OCI-LY1 (cell line): ENCODE results near the gene GPBAR1.

Experiments used
- H2AFZ ChIP-seq: fragments of 200-600 bp; sonication (generic), shearing (Covaris generic); 2 replicates; pipeline ENCODE4 v1.6.0; 2014; ENCODE audit warnings: antibody characterized with exemption, mild to moderate bottlenecking, low read length
- H3F3A ChIP-seq: fragments of 200-600 bp; sonication (generic), shearing (Covaris generic); 2 replicates; pipeline ENCODE4 v1.6.0; 2014; ENCODE audit warnings: mild to moderate bottlenecking, antibody characterized with exemption, low read length, moderate library complexity; ENCODE audit not compliant: insufficient read depth
- H3K27ac ChIP-seq: fragments of 200-600 bp; sonication (generic); 2 replicates; pipeline ENCODE4 v1.5.1; 2014; ENCODE audit warnings: low read length, mixed run types, mild to moderate bottlenecking, low read depth; ENCODE audit not compliant: poor library complexity, severe bottlenecking
- H3K27me3 ChIP-seq: fragments of 200-600 bp; sonication (generic); 2 replicates; pipeline ENCODE4 v1.6.0; 2014; ENCODE audit warnings: antibody characterized with exemption, mild to moderate bottlenecking, low read length, moderate library complexity; ENCODE audit not compliant: insufficient read depth
- H3K36me3 ChIP-seq: fragments of 200-600 bp; sonication (generic); 2 replicates; pipeline ENCODE4 v1.6.1; 2014; ENCODE audit warnings: mild to moderate bottlenecking, antibody characterized with exemption, low read length, moderate library complexity, mixed read lengths; ENCODE audit not compliant: insufficient read depth
- H3K4me1 ChIP-seq: fragments of 200-600 bp; sonication (generic); 2 replicates; pipeline ENCODE4 v1.5.1; 2014; ENCODE audit warnings: mild to moderate bottlenecking, low read length, moderate library complexity; ENCODE audit not compliant: insufficient read depth, severe bottlenecking
- H3K4me2 ChIP-seq: fragments of 200-600 bp; sonication (generic), shearing (Covaris generic); 2 replicates; pipeline ENCODE4 v1.6.1; 2014; ENCODE audit warnings: low read length
- H3K4me3 ChIP-seq: fragments of 200-600 bp; sonication (generic); 2 replicates; pipeline ENCODE4 v1.5.1; 2014; ENCODE audit warnings: low read length, low read depth, mild to moderate bottlenecking, mixed read lengths; ENCODE audit not compliant: poor library complexity, severe bottlenecking
- H3K79me2 ChIP-seq: fragments of 200-600 bp; shearing (Covaris generic); 2 replicates; pipeline ENCODE4 v1.6.1; 2016; ENCODE audit warnings: mixed run types, low read length, mixed read lengths; ENCODE audit not compliant: insufficient read depth
- H3K9ac ChIP-seq: fragments of 200-600 bp; sonication (generic), shearing (Covaris generic); 2 replicates; pipeline ENCODE4 v1.6.1; 2014; ENCODE audit warnings: mild to moderate bottlenecking, low read length, mixed read lengths
- H3K9me2 ChIP-seq: fragments of 200-600 bp; sonication (generic), shearing (Covaris generic); 2 replicates; pipeline ENCODE4 v1.6.1; 2014; ENCODE audit warnings: low read depth, mild to moderate bottlenecking, low read length, mixed read lengths
- H3K9me3 ChIP-seq: fragments of 200-600 bp; shearing (Covaris generic); 2 replicates; pipeline ENCODE4 v1.6.1; 2014; ENCODE audit warnings: low read length, mixed read lengths
- H4K20me1 ChIP-seq: fragments of 200-600 bp; sonication (generic), shearing (Covaris generic); 2 replicates; pipeline ENCODE4 v1.6.0; 2016; ENCODE audit warnings: mild to moderate bottlenecking, low read length; ENCODE audit not compliant: insufficient read depth
- EZH2 ChIP-seq: fragments of 200-600 bp; sonication (generic), shearing (Covaris generic); IDR thresholded peaks from 2 replicates; pipeline ENCODE4 v1.8.0; 2017; ENCODE audit warnings: borderline replicate concordance, mixed run types, mild to moderate bottlenecking, antibody characterized with exemption, low read length, moderate library complexity, mixed read lengths
- TF ChIP-seq, protein P1 (sequence below): fragments of 200-600 bp; sonication (generic), shearing (Covaris generic); IDR thresholded peaks from 2 replicates; pipeline ENCODE4 v1.5.1; 2017; ENCODE audit warnings: mild to moderate bottlenecking, antibody characterized with exemption, low read length, moderate library complexity, mixed read lengths

GPBAR1 gene

GRCh38 chr2:218293715-218294429 lies 33.1 kb downstream of the GPBAR1 start:
- TF ChIP-seq, protein P1, sequence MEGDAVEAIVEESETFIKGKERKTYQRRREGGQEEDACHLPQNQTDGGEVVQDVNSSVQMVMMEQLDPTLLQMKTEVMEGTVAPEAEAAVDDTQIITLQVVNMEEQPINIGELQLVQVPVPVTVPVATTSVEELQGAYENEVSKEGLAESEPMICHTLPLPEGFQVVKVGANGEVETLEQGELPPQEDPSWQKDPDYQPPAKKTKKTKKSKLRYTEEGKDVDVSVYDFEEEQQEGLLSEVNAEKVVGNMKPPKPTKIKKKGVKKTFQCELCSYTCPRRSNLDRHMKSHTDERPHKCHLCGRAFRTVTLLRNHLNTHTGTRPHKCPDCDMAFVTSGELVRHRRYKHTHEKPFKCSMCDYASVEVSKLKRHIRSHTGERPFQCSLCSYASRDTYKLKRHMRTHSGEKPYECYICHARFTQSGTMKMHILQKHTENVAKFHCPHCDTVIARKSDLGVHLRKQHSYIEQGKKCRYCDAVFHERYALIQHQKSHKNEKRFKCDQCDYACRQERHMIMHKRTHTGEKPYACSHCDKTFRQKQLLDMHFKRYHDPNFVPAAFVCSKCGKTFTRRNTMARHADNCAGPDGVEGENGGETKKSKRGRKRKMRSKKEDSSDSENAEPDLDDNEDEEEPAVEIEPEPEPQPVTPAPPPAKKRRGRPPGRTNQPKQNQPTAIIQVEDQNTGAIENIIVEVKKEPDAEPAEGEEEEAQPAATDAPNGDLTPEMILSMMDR, result no peak
- no peak for TF ChIP-seq EZH2
- Histone ChIP-seq H2AFZ (no peak overlapping the region), H3K4me1 (peaks cover 28% of the 10 kb centered on the region)

DNA sequence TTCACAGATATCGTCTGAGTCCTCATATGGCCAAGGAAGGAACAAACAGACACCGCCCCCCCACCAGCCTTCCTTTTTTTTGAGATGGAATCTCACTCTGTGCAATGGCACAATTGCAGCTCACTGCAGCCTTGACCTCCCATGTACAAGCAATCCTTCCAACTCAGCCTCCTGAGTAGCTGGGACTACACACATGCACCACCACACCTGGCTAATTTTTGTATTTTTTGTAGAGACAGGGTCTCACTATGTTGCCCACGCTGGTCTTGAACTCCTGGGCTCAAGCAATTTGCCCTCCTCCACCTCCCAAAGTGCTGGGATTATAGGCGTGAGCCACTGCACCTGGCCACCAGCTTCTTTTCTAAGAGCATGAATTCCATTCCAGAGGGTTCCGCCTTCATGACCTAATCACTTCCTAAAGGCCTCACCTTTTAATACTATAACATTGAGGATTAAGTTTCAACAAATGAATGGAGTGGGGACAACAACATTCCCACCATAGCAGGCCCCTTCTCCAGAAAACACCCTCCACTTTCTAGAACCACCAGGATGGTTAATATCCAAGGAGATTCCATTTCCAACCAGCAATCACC lies 33.7 kb downstream of the GPBAR1 start:
- Histone ChIP-seq H3K79me2 (no peaks in the 10 kb centered on the region), H3K4me2 (no peak overlapping the region), H3K27ac (no peak overlapping the region), H3K9me2 (no peaks in the 10 kb centered on the region), H3K27me3 (no peaks in the 10 kb centered on the region), H3K4me3 (no peak overlapping the region), H3K4me1 (peaks cover 28% of the 10 kb centered on the region), H2AFZ (no peak overlapping the region), H3K9ac (no peak overlapping the region), H3K9me3 (no peaks in the 10 kb centered on the region), H4K20me1 (no peaks in the 10 kb centered on the region), H3K36me3 (no peaks in the 10 kb centered on the region), H3F3A (no peaks in the 10 kb centered on the region)
- TF ChIP-seq, protein P1, result no peak
- TF ChIP-seq EZH2, result no peak

More at GRCh38 chr2:218293715-218294429, 33.1 kb downstream of the GPBAR1 start:
- H3K27ac ChIP-seq, result no peak overlapping the region
- H3K9me3 ChIP-seq, result no peaks in the 10 kb centered on the region
- H3K4me3 ChIP-seq, result no peak overlapping the region
- no peaks in the 10 kb centered on the region for H3K9me2 ChIP-seq
- H3K27me3 ChIP-seq, result no peaks in the 10 kb centered on the region
- no peak overlapping the region for H3K9ac ChIP-seq
- H3K4me2 ChIP-seq, result no peak overlapping the region
- no peaks in the 10 kb centered on the region for H3K36me3 ChIP-seq
- no peaks in the 10 kb centered on the region for H3K79me2 ChIP-seq
- H3F3A ChIP-seq, result no peaks in the 10 kb centered on the region
- H4K20me1 ChIP-seq, result no peaks in the 10 kb centered on the region

DNA sequence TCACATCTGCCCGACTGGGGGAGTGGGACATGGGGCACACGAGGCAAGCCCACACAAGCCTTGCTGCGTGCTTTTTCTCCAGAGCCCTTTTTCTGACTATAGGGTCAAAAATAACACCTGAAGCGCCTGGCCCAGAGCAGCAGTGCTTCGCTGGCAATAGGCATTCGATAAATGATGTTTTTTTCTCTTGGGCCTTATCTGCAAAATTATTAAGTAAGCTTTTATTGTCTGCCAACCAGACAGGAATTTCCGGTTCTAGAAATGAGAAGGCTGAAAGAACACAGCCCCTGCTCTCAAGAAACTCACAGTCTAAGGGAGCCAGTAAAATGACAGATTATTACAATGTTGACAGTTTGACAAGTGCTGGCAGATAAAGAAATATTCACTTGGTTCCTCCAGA lies 34.2 kb downstream of the GPBAR1 start:
- Histone ChIP-seq H3F3A (no peaks in the 10 kb centered on the region), H3K27ac (no peak overlapping the region), H3K4me1 (peaks cover 28% of the 10 kb centered on the region), H3K36me3 (no peaks in the 10 kb centered on the region), H4K20me1 (no peaks in the 10 kb centered on the region), H3K9me3 (no peaks in the 10 kb centered on the region), H3K27me3 (no peaks in the 10 kb centered on the region), H3K9me2 (no peaks in the 10 kb centered on the region), H3K79me2 (no peaks in the 10 kb centered on the region), H3K4me2 (no peak overlapping the region), H3K9ac (no peak overlapping the region), H2AFZ (no peak overlapping the region), H3K4me3 (no peak overlapping the region)
- no peak for TF ChIP-seq EZH2
- TF ChIP-seq, protein P1, result no peak
